Caco-2 (cell line): ENCODE results near the gene TRAPPC13. TPM values are rescaled to one million over a fixed set of nuclear protein-coding genes. Genes with fewer than 3 reads are reported as not detected.
"Not testable (repeated sequence)": the region's sequence is repeated elsewhere in the genome, so short reads cannot be mapped to it uniquely, and the experiment has no call there.

Experiments used
- BruUV-seq: library from RNA; stranded (reverse); fragments of 400-500 nt; replicated peaks from 2 replicates; lab custom pipeline; 2021; lab: Mats Ljungman, UMichigan
- CTCF ChIA-PET: fragments of 300-600 bp; sonication (Branson Sonifier 250); formaldehyde crosslinking; loops from one replicate; lab custom pipeline; 2022; ENCODE audit warnings: antibody characterized with exemption; lab: Charles Lee
- POLR2A ChIA-PET: fragments of 300-600 bp; sonication (Branson Sonifier 250); formaldehyde crosslinking; loops from one replicate; lab custom pipeline; 2022; ENCODE audit warnings: antibody characterized with exemption; lab: Charles Lee
- DNase-seq, 2 experiments: peaks; one replicate each; pipeline versions ENCODE4 v3.0.0 to v3.0.0-alpha.2; 2020 to 2022
- H3K27me3 ChIP-seq: replicated peaks from 2 replicates; pipeline ENCODE4 v1.6.0; 2011; ENCODE audit warnings: low read length; ENCODE audit not compliant: control insufficient read depth, insufficient read depth
- H3K36me3 ChIP-seq: 2 replicates; pipeline ENCODE4 v1.5.1; 2011; ENCODE audit warnings: low read length; ENCODE audit not compliant: control insufficient read depth, insufficient read depth
- H3K4me1 ChIP-seq: fragments of 250-450 bp; sonication (Bioruptor Pico); 2 replicates; pipeline ENCODE4 v1.5.1; 2020; ENCODE audit warnings: mild to moderate bottlenecking
- H3K4me3 ChIP-seq: 2 replicates; pipeline ENCODE4 v1.5.1; 2011; ENCODE audit warnings: low read depth, mild to moderate bottlenecking, control low read depth, low read length
- H3K9me3 ChIP-seq: fragments of 250-450 bp; sonication (Bioruptor Pico); 2 replicates; pipeline ENCODE4 v1.5.1; 2020; ENCODE audit warnings: mild to moderate bottlenecking, moderate library complexity
- H3K27ac Mint-ChIP-seq: one replicate; pipeline ENCODE4 v1.8.0; 2022; ENCODE audit warnings: mixed read lengths; ENCODE audit not compliant: unreplicated experiment
- H3K27me3 Mint-ChIP-seq: one replicate; pipeline ENCODE4 v1.8.0; 2022; ENCODE audit warnings: mixed read lengths; ENCODE audit not compliant: insufficient read depth, unreplicated experiment
- H3K36me3 Mint-ChIP-seq: one replicate; pipeline ENCODE4 v1.8.0; 2022; ENCODE audit warnings: mild to moderate bottlenecking, mixed read lengths; ENCODE audit not compliant: insufficient read depth, unreplicated experiment
- H3K4me1 Mint-ChIP-seq: one replicate; pipeline ENCODE4 v1.8.0; 2022; ENCODE audit warnings: low read depth, mixed read lengths; ENCODE audit not compliant: unreplicated experiment
- H3K4me3 Mint-ChIP-seq: one replicate; pipeline ENCODE4 v1.8.0; 2022; ENCODE audit warnings: mild to moderate bottlenecking, moderate library complexity, mixed read lengths; ENCODE audit not compliant: unreplicated experiment
- H3K9me3 Mint-ChIP-seq: one replicate; pipeline ENCODE4 v1.8.0; 2022; ENCODE audit warnings: mixed read lengths; ENCODE audit not compliant: unreplicated experiment
- intact Hi-C: fragments of 100-400 bp; cut with micrococcal nuclease; formaldehyde crosslinking; loops from one replicate; pipeline ENCODE4 v1.10.0; 2022; ENCODE audit not compliant: unreplicated experiment
- total RNA-seq: library from RNA; stranded (reverse); gene quantifications from 2 replicates; pipeline ENCODE4 v1.2.3, GENCODE V29; 2022
- TF ChIP-seq, protein P1 (sequence below), 2 experiments: fragments of 200-600 bp in 1 of 2; IDR thresholded peaks; 1 replicate in 1 of 2; 2 replicates in 1 of 2; pipeline versions ENCODE4 v1.5.1 to v1.8.0; 2011 to 2022; ENCODE audit warnings: antibody characterized with exemption in 1 of 2, control low read depth in 1 of 2, inconsistent platforms in 1 of 2, low read depth in 1 of 2, low read length in 1 of 2, mild to moderate bottlenecking in 1 of 2, moderate library complexity in 1 of 2; ENCODE audit not compliant: insufficient read depth in 1 of 2, severe bottlenecking in 1 of 2, unreplicated experiment in 1 of 2

The TRAPPC13 gene
- total RNA-seq, 1 experiment from 2014 or later: 19.6 TPM

DNA sequence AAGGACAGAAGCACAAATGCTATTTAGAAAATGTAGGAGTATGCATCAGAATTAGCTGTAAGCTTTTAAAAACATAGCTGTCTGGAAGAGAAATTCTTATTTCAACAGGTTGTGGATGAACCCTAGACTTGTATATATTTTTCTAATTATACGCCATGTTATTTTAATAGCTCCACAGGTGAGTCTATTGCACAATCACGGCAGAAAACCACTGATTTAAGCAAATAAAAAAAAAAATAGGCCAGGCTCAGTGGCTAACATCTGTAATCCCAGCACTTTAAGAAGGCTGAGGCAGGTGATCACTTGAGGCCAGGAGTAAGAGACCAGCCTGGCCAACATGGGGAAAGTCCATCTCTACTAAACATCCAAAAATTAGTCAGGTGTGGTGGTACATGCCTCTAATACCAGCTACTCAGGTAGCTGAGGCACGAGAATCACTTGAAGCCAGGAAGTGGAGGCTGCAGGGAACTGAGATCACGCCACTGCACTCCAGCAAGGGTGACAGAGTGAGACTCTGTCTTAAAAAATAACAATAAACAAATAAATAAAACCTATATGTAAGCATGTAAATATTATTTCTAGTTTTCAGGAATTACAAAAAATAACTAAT is 12.4 kb upstream of the TRAPPC13 start:
- H3K4me3 ChIP-seq: no peak overlapping the region
- Mint-ChIP-seq H3K27me3 (no peaks in the 10 kb centered on the region), H3K27ac (peak overlapping the region; percentile 56), H3K9me3 (no peaks in the 10 kb centered on the region), H3K36me3 (peaks cover 38% of the 10 kb centered on the region), H3K4me3 (peak overlapping the region; percentile 49), H3K4me1 (peaks cover 25% of the 10 kb centered on the region)
- H3K4me1 ChIP-seq: peaks cover 34% of the 10 kb centered on the region
- TF ChIP-seq, protein P1, sequence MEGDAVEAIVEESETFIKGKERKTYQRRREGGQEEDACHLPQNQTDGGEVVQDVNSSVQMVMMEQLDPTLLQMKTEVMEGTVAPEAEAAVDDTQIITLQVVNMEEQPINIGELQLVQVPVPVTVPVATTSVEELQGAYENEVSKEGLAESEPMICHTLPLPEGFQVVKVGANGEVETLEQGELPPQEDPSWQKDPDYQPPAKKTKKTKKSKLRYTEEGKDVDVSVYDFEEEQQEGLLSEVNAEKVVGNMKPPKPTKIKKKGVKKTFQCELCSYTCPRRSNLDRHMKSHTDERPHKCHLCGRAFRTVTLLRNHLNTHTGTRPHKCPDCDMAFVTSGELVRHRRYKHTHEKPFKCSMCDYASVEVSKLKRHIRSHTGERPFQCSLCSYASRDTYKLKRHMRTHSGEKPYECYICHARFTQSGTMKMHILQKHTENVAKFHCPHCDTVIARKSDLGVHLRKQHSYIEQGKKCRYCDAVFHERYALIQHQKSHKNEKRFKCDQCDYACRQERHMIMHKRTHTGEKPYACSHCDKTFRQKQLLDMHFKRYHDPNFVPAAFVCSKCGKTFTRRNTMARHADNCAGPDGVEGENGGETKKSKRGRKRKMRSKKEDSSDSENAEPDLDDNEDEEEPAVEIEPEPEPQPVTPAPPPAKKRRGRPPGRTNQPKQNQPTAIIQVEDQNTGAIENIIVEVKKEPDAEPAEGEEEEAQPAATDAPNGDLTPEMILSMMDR (IDR thresholded peaks at IDR 0.05; ENCODE audit: insufficient read depth in 1 of 2, low read depth in 1 of 2, low read length in 1 of 2, severe bottlenecking in 1 of 2, unreplicated experiment in 1 of 2): no peak
- H3K9me3 ChIP-seq: no peaks in the 10 kb centered on the region
- H3K36me3 ChIP-seq: peaks cover 1% of the 10 kb centered on the region
- DNase-seq: peak in 1 of 2 experiments; percentile 8
- BruUV-seq: no TSS peak
- no peaks in the 10 kb centered on the region for H3K27me3 ChIP-seq
- intact Hi-C loops: no loop called here
- CTCF ChIA-PET: no interaction called here
- POLR2A ChIA-PET: interaction anchor here (1.3 to 1.9 kb wide), 2 partner anchors 11 to 13 kb away, joined by 4 to 6 read pairs; partner anchors contain the start of gene TRIM23

DNA sequence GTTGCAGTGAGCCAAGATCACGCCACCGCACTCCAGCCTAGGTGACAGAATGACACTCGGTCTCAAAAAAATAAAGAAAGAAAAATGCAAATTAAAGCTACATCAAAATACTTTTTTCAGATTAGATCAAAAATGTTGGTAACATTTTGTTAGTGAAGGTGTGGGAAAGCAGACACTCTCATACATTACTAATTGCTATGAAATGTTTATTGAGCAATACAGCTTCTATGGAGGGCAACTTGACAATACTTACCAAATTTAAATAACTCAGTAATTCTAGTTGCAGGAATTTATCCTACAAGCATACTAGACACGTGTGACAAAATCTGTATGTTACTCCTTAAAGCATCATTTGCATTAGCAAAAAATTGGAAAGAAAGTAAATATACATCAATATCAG is 4.8 kb upstream of the TRAPPC13 start:
- POLR2A ChIA-PET: no interaction called here
- CTCF ChIA-PET: no interaction called here
- Mint-ChIP-seq H3K9me3 (no peaks in the 10 kb centered on the region), H3K36me3 (peaks cover 8% of the 10 kb centered on the region), H3K27me3 (no peaks in the 10 kb centered on the region), H3K4me1 (no peaks in the 10 kb centered on the region), H3K4me3 (no peak overlapping the region), H3K27ac (no peak overlapping the region)
- no peak for DNase-seq
- Histone ChIP-seq H3K36me3 (peaks cover 1% of the 10 kb centered on the region; the same call in 1 of the 2 replicates), H3K27me3 (no peaks in the 10 kb centered on the region), H3K9me3 (no peaks in the 10 kb centered on the region), H3K4me3 (no peak overlapping the region), H3K4me1 (no peaks in the 10 kb centered on the region)
- TF ChIP-seq, protein P1 (IDR thresholded peaks at IDR 0.05; ENCODE audit: insufficient read depth in 1 of 2, low read depth in 1 of 2, low read length in 1 of 2, severe bottlenecking in 1 of 2, unreplicated experiment in 1 of 2): no peak
- BruUV-seq: no TSS peak
- intact Hi-C loops: loop anchor here (5.0 kb wide), 1 partner anchor 102 kb away; the partner anchor contains the start of genes NLN and SGTB

DNA sequence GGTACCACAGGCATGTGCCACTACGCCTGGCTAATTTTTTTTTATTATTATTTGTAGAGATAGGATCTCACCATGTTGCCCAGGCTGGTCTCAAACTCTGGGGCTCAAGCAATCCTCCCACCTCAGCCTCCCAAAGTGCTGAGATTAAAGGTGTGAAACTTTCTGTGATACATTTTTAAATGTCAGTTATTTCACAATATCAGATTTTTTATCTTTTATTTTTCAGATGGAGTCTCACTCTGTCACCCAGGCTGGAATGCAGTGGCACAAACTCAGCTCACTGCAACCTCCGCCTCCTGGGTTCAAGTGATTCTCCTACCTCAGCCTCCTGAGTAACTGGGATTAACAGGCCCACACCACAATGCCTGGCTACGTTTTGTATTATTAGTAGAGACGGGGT is 2.9 kb upstream of the TRAPPC13 start:
- DNase-seq, H3K4me3 Mint-ChIP-seq, H3K36me3 ChIP-seq, H3K4me1 ChIP-seq, H3K27me3 Mint-ChIP-seq, H3K9me3 ChIP-seq, CTCF ChIA-PET, BruUV-seq, H3K27me3 ChIP-seq, H3K36me3 Mint-ChIP-seq, POLR2A ChIA-PET, H3K9me3 Mint-ChIP-seq, H3K4me1 Mint-ChIP-seq, H3K4me3 ChIP-seq, H3K27ac Mint-ChIP-seq: not testable (repeated sequence)
- intact Hi-C loops: loop anchor here (5.0 kb wide), 1 partner anchor 100 kb away; the partner anchor contains the start of genes NLN and SGTB
